Gastrocnemius medialis (tissue), 4 donors: ENCODE data around the gene PRKAA1.

Experiments used
- CTCF ChIP-seq, 5 experiments: fragments of 450-650 bp in 3 of 5; fragments of 200-600 bp in 2 of 5; sonication (generic) in 2 of 5; IDR thresholded peaks in 4 of 5; conservative IDR thresholded peaks in 1 of 5; 1 replicate in 4 of 5; 2 replicates in 1 of 5; pipeline ENCODE4 v1.5.1; 2016 to 2019; ENCODE audit warnings: antibody characterized with exemption in 5 of 5, mild to moderate bottlenecking in 3 of 5, moderate library complexity in 3 of 5
- POLR2A ChIP-seq, 2 donors: fragments of 450-650 bp; IDR thresholded peaks; one replicate each; pipeline ENCODE4 v1.6.1; 2017; ENCODE audit warnings: antibody characterized with exemption in 2 of 2, mild to moderate bottlenecking in 2 of 2, moderate library complexity in 2 of 2

GRCh38 chr5:40838086-40838485, 39.9 kb upstream of the PRKAA1 start:
- no peak for TF ChIP-seq CTCF (IDR thresholded peaks at IDR 0.05 in 4 of 5, conservative IDR thresholded peaks at IDR 0.05 in 1 of 5)
- no peak for TF ChIP-seq POLR2A (IDR thresholded peaks at IDR 0.05)
